ENCODE measurements around the gene TMEM225.

- TF ChIP-seq CTCF (IDR thresholded peaks at IDR 0.05) = no peak
- TF ChIP-seq POLR2A (IDR thresholded peaks at IDR 0.05) = no peak
- TF ChIP-seq POLR2AphosphoS5 (IDR thresholded peaks at IDR 0.05; ENCODE audit: insufficient read depth in 1 of 2, low read depth in 1 of 2) = no peak
Measured at GRCh38 chr11:123859731-123860130, 25.7 kb downstream of the TMEM225 start.
